ENCODE results near the gene SF3B2.

DNA sequence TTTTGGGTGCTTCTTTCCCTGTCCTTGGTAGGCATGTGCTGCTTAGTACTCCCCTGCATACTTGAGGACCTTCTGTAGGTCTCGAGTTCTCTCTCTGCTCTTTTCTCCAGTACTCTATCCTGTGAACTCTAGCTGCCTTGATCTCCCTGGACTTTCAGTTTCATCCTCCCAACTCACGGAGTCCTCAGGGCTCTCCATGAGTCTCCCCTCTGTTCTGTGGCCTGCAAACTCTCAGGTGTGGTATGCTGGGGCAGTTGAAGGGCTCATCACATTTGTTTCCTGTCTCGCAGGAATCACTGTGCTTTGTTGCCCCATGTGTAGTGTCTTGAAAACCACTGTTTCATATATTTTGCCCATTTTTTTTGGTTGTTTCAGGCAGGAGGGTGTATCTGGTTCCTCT is 14.6 kb downstream of the SF3B2 start:
- TF ChIP-seq POLR2A (IDR thresholded peaks at IDR 0.05; ENCODE audit: low read length) (no peak), GATA1 (IDR thresholded peaks at IDR 0.05; ENCODE audit: low read depth, low read length) (no peak)
